ENCODE results near the gene COL6A5.

The COL6A5 gene

DNA sequence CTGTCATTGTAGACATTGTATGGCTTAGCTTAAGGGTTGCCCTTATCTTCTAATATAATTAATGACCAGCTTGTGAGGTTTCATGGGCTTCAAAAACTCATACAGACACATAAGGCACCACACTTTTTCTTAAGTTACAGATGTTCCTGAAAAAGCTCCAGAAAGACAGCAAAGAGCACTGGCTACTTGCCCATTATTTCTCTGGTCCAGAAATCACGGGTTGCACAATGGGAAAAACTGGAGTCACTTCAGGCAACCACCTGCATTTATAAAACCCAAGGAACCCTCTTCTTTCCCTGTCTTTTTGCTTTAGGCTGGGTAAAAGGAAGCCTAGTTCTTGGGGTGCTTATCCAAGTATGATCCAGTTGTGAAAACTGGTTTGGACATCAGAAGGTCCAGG lies 169.2 kb downstream of the COL6A5 start:
- no peaks in the 10 kb centered on the region for H3K36me3 ChIP-seq (ENCODE audit: insufficient read depth, insufficient read length, low read length)
- no peak for TF ChIP-seq SUZ12 (IDR thresholded peaks at IDR 0.05; ENCODE audit: extremely low read depth, insufficient read depth, insufficient read length)
- TF ChIP-seq ZNF274 (IDR thresholded peaks at IDR 0.05; ENCODE audit: low read depth, low read length) = no peak
- TF ChIP-seq YY1 (IDR thresholded peaks at IDR 0.05; ENCODE audit: insufficient read depth, insufficient read length) = no peak
- peaks cover 42% of the 10 kb centered on the region for H3K27me3 ChIP-seq (ENCODE audit: insufficient read depth, insufficient read length)
- no peak for DNase-seq (ENCODE audit: low read depth, low spot score)
- H3K4me3 ChIP-seq (ENCODE audit: insufficient read length, low read depth) = no peak overlapping the region
- H3K4me1 ChIP-seq (ENCODE audit: insufficient read depth, insufficient read length) = no peaks in the 10 kb centered on the region
- no peak overlapping the region for H3K9ac ChIP-seq (ENCODE audit: insufficient read length, low read depth)
- no peaks in the 10 kb centered on the region for H3K9me3 ChIP-seq (ENCODE audit: insufficient read depth, low read length)

DNA sequence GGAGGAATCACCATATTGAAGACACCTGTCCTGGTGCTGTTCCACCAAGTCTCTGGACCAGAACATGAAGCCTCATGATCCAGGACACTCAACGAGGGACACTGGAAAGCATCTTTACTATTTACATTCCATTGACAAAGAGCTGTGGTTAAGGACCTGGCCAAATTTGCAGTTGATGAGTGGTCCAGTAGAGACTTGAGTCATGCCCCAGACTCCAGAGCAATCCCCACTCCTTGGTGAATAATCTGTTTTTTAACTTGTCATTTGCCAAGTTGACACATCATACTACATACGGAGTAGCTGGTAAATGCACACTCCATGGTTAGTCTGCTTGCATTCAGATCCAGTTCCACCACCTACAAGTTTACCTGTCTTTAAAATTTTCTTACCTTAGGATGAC lies 170.3 kb downstream of the COL6A5 start:
- no peak overlapping the region for H3K4me3 ChIP-seq (ENCODE audit: insufficient read length, low read depth)
- no peaks in the 10 kb centered on the region for H3K4me1 ChIP-seq (ENCODE audit: insufficient read depth, insufficient read length)
- H3K36me3 ChIP-seq (ENCODE audit: insufficient read depth, insufficient read length, low read length) = no peaks in the 10 kb centered on the region
- no peak for TF ChIP-seq ZNF274 (IDR thresholded peaks at IDR 0.05; ENCODE audit: low read depth, low read length)
- TF ChIP-seq SUZ12 (IDR thresholded peaks at IDR 0.05; ENCODE audit: extremely low read depth, insufficient read depth, insufficient read length) = no peak
- TF ChIP-seq YY1 (IDR thresholded peaks at IDR 0.05; ENCODE audit: insufficient read depth, insufficient read length) = no peak
- no peak overlapping the region for H3K9ac ChIP-seq (ENCODE audit: insufficient read length, low read depth)
- H3K27me3 ChIP-seq (ENCODE audit: insufficient read depth, insufficient read length) = peaks cover 42% of the 10 kb centered on the region
- no peak for DNase-seq (ENCODE audit: low read depth, low spot score)
- no peaks in the 10 kb centered on the region for H3K9me3 ChIP-seq (ENCODE audit: insufficient read depth, low read length)

DNA sequence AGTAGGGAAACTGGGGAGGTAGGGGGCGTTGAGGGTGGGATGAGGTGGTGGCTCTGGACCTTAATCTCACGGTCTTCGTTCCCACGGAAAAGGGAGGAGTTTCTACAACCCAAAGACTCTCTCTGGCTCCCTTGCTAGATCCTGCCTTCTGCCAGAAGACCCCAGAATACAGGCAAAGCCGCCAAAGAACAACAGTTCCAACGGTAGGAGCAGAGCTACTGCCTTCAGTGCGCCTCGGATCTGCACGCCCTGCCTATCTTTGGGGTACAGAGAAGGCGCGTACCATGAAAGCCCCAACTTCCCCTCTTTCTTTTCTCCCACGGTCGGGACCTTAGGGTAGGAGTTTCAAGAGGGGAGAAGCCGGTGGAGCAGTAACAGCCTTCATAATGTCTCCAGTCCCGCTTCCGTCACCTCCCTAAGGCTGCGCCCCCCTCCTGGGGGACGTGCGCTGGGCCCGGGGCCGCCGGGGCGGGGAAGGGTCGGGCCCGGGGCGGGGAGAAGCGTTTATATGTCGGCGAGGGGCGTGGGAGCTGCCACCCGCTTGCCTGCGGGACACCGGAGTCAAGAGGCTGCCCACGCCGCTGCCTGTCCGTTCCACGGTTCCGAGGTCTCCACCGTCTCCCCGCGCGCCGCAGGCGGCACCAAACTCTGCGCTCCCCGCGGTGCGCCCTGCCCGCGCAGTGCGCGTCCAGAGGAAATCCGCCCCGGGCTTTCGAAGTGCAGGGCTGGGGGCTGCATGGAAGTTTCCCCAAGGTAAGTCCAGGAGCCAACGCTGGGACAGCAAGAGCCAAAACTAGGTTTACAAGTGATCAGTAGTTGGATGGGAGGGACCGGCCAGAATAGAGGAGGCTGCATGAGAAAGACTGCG lies 171.4 kb downstream of the COL6A5 start, which contains the start of gene COL6A6:
TSS of gene COL6A6 (plus strand) at position 533 of the 868 bp plus-strand sequence. CDS start 43,188 bp downstream, outside the sequence.
- Histone ChIP-seq H3K4me1 (ENCODE audit: insufficient read depth, insufficient read length) (no peaks in the 10 kb centered on the region), H3K4me3 (ENCODE audit: insufficient read length, low read depth) (peak within 1 kb of the TSS; percentile 65), H3K9ac (ENCODE audit: insufficient read length, low read depth) (peak within 1 kb of the TSS; percentile 71), H3K36me3 (ENCODE audit: insufficient read depth, insufficient read length, low read length) (no peaks in the 10 kb centered on the region), H3K9me3 (ENCODE audit: insufficient read depth, low read length) (no peaks in the 10 kb centered on the region), H3K27me3 (ENCODE audit: insufficient read depth, insufficient read length) (peaks cover 42% of the 10 kb centered on the region)
- TF ChIP-seq SUZ12 (IDR thresholded peaks at IDR 0.05; ENCODE audit: extremely low read depth, insufficient read depth, insufficient read length) (peak; percentile 83), YY1 (IDR thresholded peaks at IDR 0.05; ENCODE audit: insufficient read depth, insufficient read length) (no peak)
- DNase-seq (ENCODE audit: low read depth, low spot score) = no peak

DNA sequence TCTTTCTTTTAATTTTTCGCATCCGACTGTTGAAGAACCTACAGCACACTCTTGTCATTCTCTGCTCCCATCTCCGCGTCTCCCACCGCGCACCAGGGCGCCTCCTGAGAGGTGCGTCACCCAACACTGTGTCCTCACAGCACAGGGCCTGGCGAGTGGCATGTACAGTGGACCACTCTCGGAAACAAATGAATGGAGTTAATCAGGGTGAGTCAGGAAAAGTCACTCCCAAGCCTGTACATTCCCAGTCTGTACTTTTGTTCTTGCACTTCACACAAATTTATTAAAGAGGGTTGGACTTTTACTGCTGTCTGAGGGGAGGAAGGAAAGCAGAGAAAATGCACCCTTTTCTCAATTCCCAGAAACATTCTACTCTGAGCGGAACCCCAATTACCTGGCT lies 172.1 kb downstream of the COL6A5 start:
- DNase-seq (ENCODE audit: low read depth, low spot score) = no peak
- H3K27me3 ChIP-seq (ENCODE audit: insufficient read depth, insufficient read length) = peaks cover 42% of the 10 kb centered on the region
- H3K4me3 ChIP-seq (ENCODE audit: insufficient read length, low read depth) = peak overlapping the region; percentile 65
- no peaks in the 10 kb centered on the region for H3K9me3 ChIP-seq (ENCODE audit: insufficient read depth, low read length)
- H3K4me1 ChIP-seq (ENCODE audit: insufficient read depth, insufficient read length) = no peaks in the 10 kb centered on the region
- peak overlapping the region; percentile 71 for H3K9ac ChIP-seq (ENCODE audit: insufficient read length, low read depth)
- H3K36me3 ChIP-seq (ENCODE audit: insufficient read depth, insufficient read length, low read length) = no peaks in the 10 kb centered on the region
- TF ChIP-seq YY1 (IDR thresholded peaks at IDR 0.05; ENCODE audit: insufficient read depth, insufficient read length) (no peak), SUZ12 (IDR thresholded peaks at IDR 0.05; ENCODE audit: extremely low read depth, insufficient read depth, insufficient read length) (no peak), ZNF274 (IDR thresholded peaks at IDR 0.05; ENCODE audit: low read depth, low read length) (no peak)

DNA sequence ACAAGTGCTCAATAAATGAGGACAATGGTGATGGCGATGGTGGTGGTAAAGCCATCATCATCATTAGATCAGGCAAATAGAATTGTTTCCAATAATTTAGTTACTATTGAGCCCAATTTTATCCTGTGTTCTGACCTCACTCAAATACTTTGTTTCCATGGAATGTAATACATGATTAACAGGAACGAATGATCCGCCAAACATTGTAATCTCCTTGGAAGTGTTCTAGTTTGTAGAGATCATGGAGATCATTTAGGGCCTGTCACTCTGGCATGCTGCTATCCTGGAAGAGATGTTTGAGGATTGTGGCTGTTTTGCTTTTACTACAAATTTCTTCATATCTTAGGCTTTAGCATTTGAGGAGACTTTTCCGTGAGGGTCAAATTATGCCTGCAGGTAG lies 174.3 kb downstream of the COL6A5 start:
- no peak for DNase-seq (ENCODE audit: low read depth, low spot score)
- Histone ChIP-seq H3K4me3 (ENCODE audit: insufficient read length, low read depth) (no peak overlapping the region), H3K4me1 (ENCODE audit: insufficient read depth, insufficient read length) (no peaks in the 10 kb centered on the region), H3K9ac (ENCODE audit: insufficient read length, low read depth) (no peak overlapping the region), H3K9me3 (ENCODE audit: insufficient read depth, low read length) (no peaks in the 10 kb centered on the region), H3K36me3 (ENCODE audit: insufficient read depth, insufficient read length, low read length) (no peaks in the 10 kb centered on the region), H3K27me3 (ENCODE audit: insufficient read depth, insufficient read length) (peaks cover 40% of the 10 kb centered on the region)
- TF ChIP-seq SUZ12 (IDR thresholded peaks at IDR 0.05; ENCODE audit: extremely low read depth, insufficient read depth, insufficient read length) (no peak), YY1 (IDR thresholded peaks at IDR 0.05; ENCODE audit: insufficient read depth, insufficient read length) (no peak), ZNF274 (IDR thresholded peaks at IDR 0.05; ENCODE audit: low read depth, low read length) (no peak)

DNA sequence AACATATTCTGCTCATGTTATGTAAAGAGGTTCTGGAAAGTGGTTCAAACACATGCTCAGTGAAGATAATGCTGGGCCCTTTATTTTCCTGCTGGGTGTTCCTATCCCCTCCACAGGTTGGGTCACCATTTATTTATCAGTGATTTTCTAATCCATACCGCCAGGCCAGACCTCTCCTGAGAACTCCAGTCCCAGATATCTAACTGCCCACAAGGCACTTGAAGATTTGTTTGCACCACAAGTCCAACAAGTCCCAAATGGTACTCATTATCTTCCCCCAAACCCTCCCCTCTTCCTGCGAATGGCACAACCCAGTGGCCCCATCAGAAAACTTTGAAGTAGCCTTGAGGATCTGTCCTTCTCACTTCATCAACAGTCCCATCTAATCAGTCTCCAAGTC lies 176.9 kb downstream of the COL6A5 start:
- Histone ChIP-seq H3K4me3 (ENCODE audit: insufficient read length, low read depth) (no peak overlapping the region), H3K27me3 (ENCODE audit: insufficient read depth, insufficient read length) (peaks cover 14% of the 10 kb centered on the region), H3K9me3 (ENCODE audit: insufficient read depth, low read length) (no peaks in the 10 kb centered on the region), H3K9ac (ENCODE audit: insufficient read length, low read depth) (no peak overlapping the region), H3K4me1 (ENCODE audit: insufficient read depth, insufficient read length) (no peaks in the 10 kb centered on the region), H3K36me3 (ENCODE audit: insufficient read depth, insufficient read length, low read length) (no peaks in the 10 kb centered on the region)
- no peak for DNase-seq (ENCODE audit: low read depth, low spot score)
- TF ChIP-seq YY1 (IDR thresholded peaks at IDR 0.05; ENCODE audit: insufficient read depth, insufficient read length) = no peak
- no peak for TF ChIP-seq SUZ12 (IDR thresholded peaks at IDR 0.05; ENCODE audit: extremely low read depth, insufficient read depth, insufficient read length)
- no peak for TF ChIP-seq ZNF274 (IDR thresholded peaks at IDR 0.05; ENCODE audit: low read depth, low read length)

DNA sequence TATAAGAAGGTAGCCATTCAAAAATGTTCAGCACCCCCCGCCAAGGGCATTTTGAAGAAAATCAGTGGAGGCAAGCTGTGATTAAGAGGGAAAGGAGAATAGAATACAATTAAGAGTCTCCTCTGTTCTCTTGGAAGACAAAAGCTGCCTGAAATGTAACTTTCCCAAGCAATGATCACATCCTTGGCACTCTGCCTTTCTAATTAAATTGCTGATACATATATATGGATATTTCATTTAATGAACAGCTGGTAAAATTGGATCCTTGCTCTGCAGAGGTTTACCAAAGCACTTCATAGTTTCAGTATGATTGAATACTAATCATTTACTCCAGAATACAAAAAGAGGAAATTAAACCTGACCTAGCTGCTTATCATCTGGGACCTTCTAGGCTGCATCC lies 182.0 kb downstream of the COL6A5 start:
- H3K4me1 ChIP-seq (ENCODE audit: insufficient read depth, insufficient read length) = no peaks in the 10 kb centered on the region
- H3K27me3 ChIP-seq (ENCODE audit: insufficient read depth, insufficient read length) = no peaks in the 10 kb centered on the region
- no peak overlapping the region for H3K4me3 ChIP-seq (ENCODE audit: insufficient read length, low read depth)
- no peak overlapping the region for H3K9ac ChIP-seq (ENCODE audit: insufficient read length, low read depth)
- DNase-seq (ENCODE audit: low read depth, low spot score) = no peak
- no peaks in the 10 kb centered on the region for H3K9me3 ChIP-seq (ENCODE audit: insufficient read depth, low read length)
- TF ChIP-seq SUZ12 (IDR thresholded peaks at IDR 0.05; ENCODE audit: extremely low read depth, insufficient read depth, insufficient read length) = no peak
- TF ChIP-seq YY1 (IDR thresholded peaks at IDR 0.05; ENCODE audit: insufficient read depth, insufficient read length) = no peak
- TF ChIP-seq ZNF274 (IDR thresholded peaks at IDR 0.05; ENCODE audit: low read depth, low read length) = no peak
- H3K36me3 ChIP-seq (ENCODE audit: insufficient read depth, insufficient read length, low read length) = no peaks in the 10 kb centered on the region

Data from NT2/D1 (cell line).